ENCODE results near the gene BCKDHA.

GRCh38 chr19:41457241-41457640 lies 59.6 kb downstream of the BCKDHA start:
- TF ChIP-seq CTCF (IDR thresholded peaks at IDR 0.05) = no peak
- TF ChIP-seq POLR2A (IDR thresholded peaks at IDR 0.05) = no peak
- no peak for TF ChIP-seq EP300 (IDR thresholded peaks at IDR 0.05)
